Measurements from ENCODE around the gene CNOT6.
"Not testable (repeated sequence)": the region's sequence is repeated elsewhere in the genome, so short reads cannot be mapped to it uniquely, and the experiment has no call there.

The CNOT6 gene

DNA sequence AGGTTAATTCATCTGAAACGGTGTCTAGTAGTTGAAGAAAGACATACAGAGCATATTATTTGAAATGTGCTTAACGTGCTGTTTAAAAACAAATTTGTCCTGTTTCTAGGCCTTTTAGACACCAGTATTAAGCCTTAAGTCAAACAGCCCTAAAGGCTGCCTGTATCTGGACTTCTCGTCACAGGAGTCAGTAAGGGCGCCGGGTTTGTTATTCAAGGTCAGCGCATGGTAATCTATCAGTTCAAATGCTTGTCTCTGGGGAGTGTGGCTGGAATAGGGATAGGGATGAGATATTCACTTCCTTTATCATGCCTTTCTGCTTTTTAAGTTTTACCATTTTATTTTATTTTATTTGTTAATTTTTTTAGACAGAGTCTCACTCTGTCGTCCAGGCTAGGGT lies 9.4 kb upstream of the CNOT6 start:
- no peak for DNase-seq (ENCODE audit: low read depth in 1 of 2, low spot score in 1 of 2)
- in situ Hi-C loops (cut with HindIII; ENCODE audit: low pct_unique_long_range_greater_than_20kb, low sequenced_read_pairs): no loop called here
- TF ChIP-seq JUND (IDR thresholded peaks at IDR 0.05; ENCODE audit: low read depth): no peak

DNA sequence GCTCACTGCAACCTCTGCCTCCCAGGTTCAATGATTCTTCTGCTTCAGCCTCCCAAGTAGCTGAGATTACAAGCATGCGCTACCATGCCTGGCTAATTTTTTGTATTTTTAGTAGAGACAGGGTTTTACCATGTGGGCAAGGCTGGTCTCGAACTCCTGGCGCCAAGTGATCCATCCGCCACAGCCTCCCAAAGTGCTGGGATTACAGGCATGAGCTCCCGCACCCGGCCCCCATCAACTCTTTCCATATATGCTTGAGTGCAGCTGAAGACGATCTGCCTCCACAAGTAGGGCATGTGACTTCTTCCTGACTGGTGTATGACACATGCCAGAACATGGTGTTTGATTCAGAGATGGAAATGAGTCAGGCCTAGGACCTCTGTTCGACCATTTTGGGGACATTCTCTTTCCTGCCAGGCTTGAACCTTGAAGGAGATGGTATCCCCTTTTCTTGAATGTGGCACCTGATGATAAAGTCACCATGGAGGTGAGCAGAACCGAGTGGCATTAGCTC lies 7.5 kb upstream of the CNOT6 start:
- TF ChIP-seq JUND (IDR thresholded peaks at IDR 0.05; ENCODE audit: low read depth): no peak
- in situ Hi-C loops (cut with HindIII; ENCODE audit: low pct_unique_long_range_greater_than_20kb, low sequenced_read_pairs): no loop called here
- DNase-seq (ENCODE audit: low read depth in 1 of 2, low spot score in 1 of 2): no peak

DNA sequence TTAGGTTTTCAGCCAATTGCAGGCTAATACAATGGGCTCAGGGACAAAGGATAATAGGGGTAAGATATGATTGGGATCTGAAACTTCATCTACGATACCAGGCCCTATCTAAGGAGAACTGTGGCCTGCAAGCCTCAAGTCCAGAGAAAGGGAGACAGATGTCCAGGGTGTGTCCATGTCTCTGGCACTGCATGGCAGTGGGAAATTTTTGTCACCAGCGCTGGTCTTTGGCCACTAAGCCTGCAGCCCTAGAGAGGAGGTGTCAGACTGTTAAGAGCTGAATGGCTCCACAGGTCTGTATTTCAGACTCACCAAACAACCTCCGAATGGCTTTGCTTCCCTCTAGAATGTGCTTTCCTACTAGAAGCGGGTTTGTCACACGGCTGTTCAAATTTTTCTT lies 6.6 kb upstream of the CNOT6 start:
- in situ Hi-C loops (cut with HindIII; ENCODE audit: low pct_unique_long_range_greater_than_20kb, low sequenced_read_pairs): no loop called here
- no peak for TF ChIP-seq JUND (IDR thresholded peaks at IDR 0.05; ENCODE audit: low read depth)
- DNase-seq (ENCODE audit: low read depth in 1 of 2, low spot score in 1 of 2): no peak

DNA sequence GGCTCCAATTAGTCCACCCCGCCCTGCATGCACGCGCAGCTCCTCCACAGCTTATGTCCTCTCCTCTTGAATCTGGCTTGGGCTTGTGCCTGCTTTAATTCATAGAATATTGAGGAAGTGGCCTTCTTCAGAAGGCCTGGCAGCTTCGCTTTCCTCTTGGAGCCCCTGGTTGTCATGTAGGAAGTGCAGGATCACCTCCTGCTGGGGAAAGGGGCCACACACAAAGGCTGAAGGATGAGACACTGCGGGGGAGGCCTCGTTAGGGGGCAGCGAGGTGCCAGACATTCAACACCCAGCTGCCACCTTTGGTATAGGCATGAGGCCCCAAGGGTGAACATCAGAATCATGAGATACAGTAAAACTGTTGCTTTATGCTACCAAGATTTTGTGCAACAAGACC lies 2.7 kb upstream of the CNOT6 start:
- in situ Hi-C loops (cut with HindIII; ENCODE audit: low pct_unique_long_range_greater_than_20kb, low sequenced_read_pairs): no loop called here
- DNase-seq (ENCODE audit: low read depth in 1 of 2, low spot score in 1 of 2): no peak
- TF ChIP-seq JUND (IDR thresholded peaks at IDR 0.05; ENCODE audit: low read depth): no peak

DNA sequence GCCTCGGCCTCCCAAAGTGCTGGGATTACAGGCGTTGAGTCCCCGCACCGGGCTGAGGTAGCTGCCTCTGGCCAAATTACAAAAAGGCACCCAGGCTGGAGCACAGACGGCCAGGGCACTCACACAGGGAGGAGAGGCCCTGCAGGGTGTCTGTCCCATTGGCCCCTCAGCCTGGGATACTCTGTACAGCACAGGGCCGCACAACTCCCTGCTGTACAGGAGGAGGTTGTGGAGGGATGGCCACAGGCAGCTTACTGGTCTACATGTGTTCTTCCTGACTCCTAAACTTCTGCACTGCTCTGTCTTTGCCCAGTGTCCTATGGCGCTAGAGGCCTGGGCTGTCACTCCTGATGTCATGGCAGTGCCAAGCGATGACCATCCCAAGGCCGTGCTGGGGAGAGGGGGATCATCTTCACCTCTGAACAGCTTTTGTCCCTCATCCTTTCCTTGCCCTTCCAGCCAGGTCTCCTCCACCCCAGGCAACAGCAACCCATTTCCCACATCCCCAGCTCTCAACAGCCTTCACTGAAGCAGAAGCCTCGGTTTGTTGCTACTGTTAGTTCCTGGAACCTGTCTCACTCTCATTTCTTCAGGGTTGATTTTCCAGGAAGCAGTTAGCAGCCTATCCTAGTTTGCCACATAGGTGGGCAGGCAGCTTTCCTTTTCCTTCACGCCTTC lies 1.8 kb upstream of the CNOT6 start:
- no peak for DNase-seq (ENCODE audit: low read depth in 1 of 2, low spot score in 1 of 2)
- no peak for TF ChIP-seq JUND (IDR thresholded peaks at IDR 0.05; ENCODE audit: low read depth)
- in situ Hi-C loops (cut with HindIII; ENCODE audit: low pct_unique_long_range_greater_than_20kb, low sequenced_read_pairs): no loop called here

DNA sequence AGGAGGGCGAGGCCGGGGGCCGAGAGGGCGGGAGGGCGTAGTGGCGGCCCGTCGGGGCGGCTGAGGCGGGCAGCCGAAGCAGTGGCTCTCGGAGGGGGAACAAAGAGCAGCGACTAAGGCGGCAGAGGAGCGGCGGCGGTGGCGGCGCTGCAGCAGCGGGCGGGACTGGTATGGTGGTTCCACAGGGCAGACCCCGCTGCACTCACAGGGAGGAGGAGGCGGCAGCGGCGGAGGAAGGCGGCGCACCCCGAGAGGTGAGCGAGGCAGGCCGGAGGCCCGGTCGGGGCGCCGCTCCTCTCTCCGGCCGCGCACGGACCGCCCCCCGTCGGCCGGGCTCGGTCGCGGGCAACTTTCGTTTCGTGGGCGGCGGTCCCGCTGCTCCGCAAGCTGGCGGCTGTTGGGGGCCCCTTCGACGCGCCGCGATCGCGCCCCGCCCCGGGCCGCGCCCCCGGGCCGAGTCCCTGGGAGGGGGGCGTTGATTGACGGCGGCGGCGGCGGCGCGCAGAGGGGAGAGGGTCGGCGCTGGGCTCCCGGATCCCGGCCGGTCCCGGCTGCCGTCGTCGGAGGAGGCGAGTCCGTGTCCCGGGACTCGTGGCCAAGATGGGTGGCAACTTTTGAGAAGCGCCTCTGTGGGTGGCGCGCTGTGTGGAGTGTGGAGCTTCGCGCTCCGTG lies 467 bp downstream of the CNOT6 start:
- peak; percentile 42 to 62 for DNase-seq (ENCODE audit: low read depth in 1 of 2, low spot score in 1 of 2)
- no peak for TF ChIP-seq JUND (IDR thresholded peaks at IDR 0.05; ENCODE audit: low read depth)
- in situ Hi-C loops (cut with HindIII; ENCODE audit: low pct_unique_long_range_greater_than_20kb, low sequenced_read_pairs): no loop called here

DNA sequence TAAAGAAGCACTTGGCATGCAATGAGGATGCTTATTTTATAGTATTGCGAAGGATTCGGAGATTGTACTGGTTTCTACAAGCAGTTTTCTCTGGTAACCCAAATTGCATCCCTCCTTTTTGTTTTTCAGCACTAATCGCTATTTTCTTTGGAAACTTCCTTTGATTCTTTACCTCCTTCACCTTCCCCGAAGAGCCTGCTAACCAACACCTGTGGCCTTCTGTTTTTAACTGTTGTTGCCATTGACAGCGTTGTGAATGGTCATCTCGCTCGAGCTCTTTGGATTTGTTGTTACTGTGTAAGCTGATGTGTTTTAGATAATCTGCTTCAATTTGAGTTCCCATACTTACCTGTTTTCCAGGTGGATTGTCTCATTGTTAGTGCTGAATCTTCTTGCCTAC lies 1.1 kb downstream of the CNOT6 start:
- in situ Hi-C loops (cut with HindIII; ENCODE audit: low pct_unique_long_range_greater_than_20kb, low sequenced_read_pairs): no loop called here
- peak; percentile 28 to 40 for DNase-seq (ENCODE audit: low read depth in 1 of 2, low spot score in 1 of 2)
- TF ChIP-seq JUND (IDR thresholded peaks at IDR 0.05; ENCODE audit: low read depth): no peak

DNA sequence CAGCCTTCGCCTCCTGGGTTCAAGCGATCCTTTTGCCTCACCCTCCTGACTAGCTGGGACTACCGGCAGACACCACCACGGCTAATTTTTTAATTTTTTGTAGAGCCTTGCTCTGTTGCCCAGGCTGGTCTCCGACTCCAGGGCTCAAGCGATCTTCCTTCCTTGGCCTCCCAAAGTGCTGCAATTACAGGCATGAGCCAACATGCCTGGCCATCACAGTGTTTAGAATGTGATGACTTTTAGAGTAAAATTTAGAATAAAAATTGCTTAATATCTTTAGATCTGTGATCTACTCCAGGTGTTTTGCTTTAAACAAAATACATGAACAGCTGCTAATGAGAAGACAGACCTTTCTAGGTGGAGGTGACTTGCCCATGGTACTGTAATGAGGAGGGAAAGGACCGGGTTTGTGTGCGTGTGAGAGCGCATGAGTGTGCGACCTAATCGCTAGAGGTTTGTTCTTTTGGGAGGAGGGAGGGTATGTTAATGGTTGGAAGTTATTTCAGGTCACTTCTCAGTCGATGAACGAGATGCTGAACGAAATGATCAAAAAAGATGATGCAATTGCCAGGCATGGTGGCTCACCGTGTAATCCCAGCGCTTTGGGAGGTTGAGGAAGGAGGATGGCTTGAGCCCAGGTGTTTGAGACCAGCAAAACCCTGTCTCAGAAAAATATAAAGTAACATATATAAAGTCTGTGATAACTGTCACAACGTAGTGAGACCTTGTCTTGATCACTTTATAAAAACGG lies 2.0 kb downstream of the CNOT6 start:
- no peak for TF ChIP-seq JUND (IDR thresholded peaks at IDR 0.05; ENCODE audit: low read depth)
- no peak for DNase-seq (ENCODE audit: low read depth in 1 of 2, low spot score in 1 of 2)
- in situ Hi-C loops (cut with HindIII; ENCODE audit: low pct_unique_long_range_greater_than_20kb, low sequenced_read_pairs): no loop called here

DNA sequence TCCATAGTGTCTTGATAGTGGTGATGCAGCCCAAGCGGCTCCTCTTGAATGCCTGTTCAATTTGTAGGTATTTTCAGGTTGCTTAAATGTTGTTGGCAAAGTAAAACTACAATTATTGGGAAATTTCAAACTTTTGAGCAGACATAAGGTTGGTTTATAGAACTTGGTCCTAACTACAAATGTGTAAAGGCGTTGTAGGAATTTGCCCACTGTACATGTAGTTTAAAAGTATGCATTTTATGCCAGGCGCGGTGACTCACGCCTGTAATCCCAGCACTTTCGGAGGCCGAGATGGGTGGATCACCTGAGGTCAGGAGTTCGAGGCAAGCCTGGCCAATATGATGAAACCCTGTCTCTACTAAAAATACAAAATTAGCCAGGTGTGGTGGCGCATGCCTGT lies 2.6 kb downstream of the CNOT6 start:
- DNase-seq (ENCODE audit: low read depth in 1 of 2, low spot score in 1 of 2); in situ Hi-C loops (cut with HindIII; ENCODE audit: low pct_unique_long_range_greater_than_20kb, low sequenced_read_pairs): not testable (repeated sequence)

DNA sequence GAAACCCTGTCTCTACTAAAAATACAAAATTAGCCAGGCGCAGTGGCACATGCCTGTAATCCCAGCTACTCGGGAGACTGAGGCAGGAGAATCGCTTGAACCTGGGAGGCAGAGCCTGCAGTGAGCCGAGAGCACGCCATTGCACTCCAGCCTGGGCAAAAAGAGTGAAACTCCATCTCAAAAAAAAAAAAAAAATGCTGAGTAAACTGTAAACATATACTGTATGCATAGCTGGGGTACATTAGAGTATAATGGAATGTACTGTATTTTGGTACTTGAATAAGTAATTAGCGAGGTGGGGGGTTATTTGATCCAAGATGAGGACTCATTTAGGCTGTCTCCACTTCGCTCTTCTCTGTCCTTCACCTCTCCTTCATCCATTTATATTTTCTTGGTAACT lies 3.7 kb downstream of the CNOT6 start:
- DNase-seq (ENCODE audit: low read depth in 1 of 2, low spot score in 1 of 2); in situ Hi-C loops (cut with HindIII; ENCODE audit: low pct_unique_long_range_greater_than_20kb, low sequenced_read_pairs): not testable (repeated sequence)

DNA sequence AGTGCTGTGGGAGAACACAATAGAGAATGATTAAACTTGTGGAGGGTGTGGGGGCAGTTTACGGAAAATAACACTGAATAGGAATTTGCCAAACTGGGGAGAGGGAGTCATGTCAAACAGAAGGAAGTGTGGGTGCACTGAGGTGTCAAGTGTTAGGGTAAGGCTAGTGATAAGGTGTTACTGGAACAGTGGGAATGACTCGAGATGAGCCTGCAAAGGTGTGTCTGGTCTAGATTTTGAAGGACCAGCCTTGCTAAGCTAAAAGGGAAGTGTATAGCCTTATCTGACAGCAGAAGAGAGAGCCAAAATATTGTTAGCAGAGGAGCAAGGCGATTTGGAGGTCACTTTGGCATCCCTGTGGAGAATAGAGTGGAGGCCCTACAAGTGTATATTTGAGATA lies 4.2 kb downstream of the CNOT6 start:
- DNase-seq (ENCODE audit: low read depth in 1 of 2, low spot score in 1 of 2): no peak
- TF ChIP-seq JUND (IDR thresholded peaks at IDR 0.05; ENCODE audit: low read depth): no peak
- in situ Hi-C loops (cut with HindIII; ENCODE audit: low pct_unique_long_range_greater_than_20kb, low sequenced_read_pairs): no loop called here

DNA sequence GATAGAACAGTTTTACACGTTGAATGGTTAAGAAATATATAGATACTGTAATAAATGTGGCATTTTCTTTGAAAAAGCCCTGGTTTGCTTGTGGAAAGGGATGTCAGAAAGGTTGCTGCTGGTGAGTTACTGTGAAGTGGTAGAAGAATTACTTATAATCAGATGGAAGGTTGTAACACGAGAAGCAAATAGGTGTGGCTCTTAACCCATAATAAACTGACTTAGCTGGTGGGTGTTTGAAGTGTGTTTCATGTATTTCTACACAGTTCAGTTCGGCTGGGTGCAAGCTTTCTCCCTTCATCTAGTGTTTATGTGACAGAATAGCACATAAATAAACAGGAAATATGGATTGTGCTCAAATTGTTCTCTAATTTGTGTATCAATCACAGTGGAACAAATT lies 5.5 kb downstream of the CNOT6 start:
- no peak for DNase-seq (ENCODE audit: low read depth in 1 of 2, low spot score in 1 of 2)
- no peak for TF ChIP-seq JUND (IDR thresholded peaks at IDR 0.05; ENCODE audit: low read depth)
- in situ Hi-C loops (cut with HindIII; ENCODE audit: low pct_unique_long_range_greater_than_20kb, low sequenced_read_pairs): no loop called here

DNA sequence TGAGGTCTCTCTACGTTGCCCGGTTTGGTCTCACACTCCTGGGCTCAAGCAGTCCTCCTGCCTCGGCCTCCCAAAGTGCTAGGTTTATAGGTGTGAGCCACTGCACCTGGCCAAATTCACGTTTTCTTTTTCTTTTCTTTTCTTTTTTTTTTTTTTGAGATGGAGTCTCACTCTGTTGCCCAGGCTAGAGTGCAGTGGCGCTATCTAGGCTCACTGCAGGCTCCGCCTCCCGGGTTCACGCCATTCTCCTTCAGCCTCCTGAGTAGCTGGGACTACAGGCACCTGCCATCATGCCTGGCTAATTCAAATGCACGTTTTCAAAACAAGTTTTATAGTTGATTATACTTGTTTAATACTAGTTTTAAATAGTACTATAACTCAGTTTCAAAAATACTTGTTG lies 6.1 kb downstream of the CNOT6 start:
- DNase-seq (ENCODE audit: low read depth in 1 of 2, low spot score in 1 of 2); in situ Hi-C loops (cut with HindIII; ENCODE audit: low pct_unique_long_range_greater_than_20kb, low sequenced_read_pairs): not testable (repeated sequence)

Data from T47D (cell line).